WERI-Rb-1 (cell line): Measurements from ENCODE around the gene THOC6.
"Not testable (repeated sequence)": the region's sequence is repeated elsewhere in the genome, so short reads cannot be mapped to it uniquely, and the experiment has no call there.

Experiments used
- DNase-seq: peaks from one replicate; pipeline ENCODE4 v3.0.0-alpha.2; 2020
- H3K27ac ChIP-seq: fragments of 250-450 bp; sonication (Bioruptor Pico); 2 replicates; pipeline ENCODE4 v1.5.1; 2020; ENCODE audit warnings: mild to moderate bottlenecking, moderate library complexity
- H3K27me3 ChIP-seq: fragments of 250-450 bp; sonication (Bioruptor Pico); 2 replicates; pipeline ENCODE4 v1.5.1; 2021; ENCODE audit warnings: mild to moderate bottlenecking, low read depth, moderate library complexity; ENCODE audit not compliant: insufficient read depth, severe bottlenecking
- H3K36me3 ChIP-seq: fragments of 250-450 bp; sonication (Bioruptor Pico); 2 replicates; pipeline ENCODE4 v1.5.1; 2020; ENCODE audit warnings: mild to moderate bottlenecking, moderate library complexity
- H3K4me3 ChIP-seq: 2 replicates; pipeline ENCODE4 v1.5.1; 2011; ENCODE audit warnings: low read depth, mild to moderate bottlenecking, control low read depth, low read length
- H3K9me3 ChIP-seq: fragments of 250-450 bp; sonication (Bioruptor Pico); 2 replicates; pipeline ENCODE4 v1.5.1; 2021; ENCODE audit warnings: mild to moderate bottlenecking, moderate library complexity; ENCODE audit not compliant: severe bottlenecking
- TF ChIP-seq, protein P1 (sequence below): IDR thresholded peaks from 2 replicates; pipeline ENCODE4 v1.5.1; 2011; ENCODE audit warnings: low read depth, mild to moderate bottlenecking, control low read depth, inconsistent platforms, low read length

THOC6 gene

DNA sequence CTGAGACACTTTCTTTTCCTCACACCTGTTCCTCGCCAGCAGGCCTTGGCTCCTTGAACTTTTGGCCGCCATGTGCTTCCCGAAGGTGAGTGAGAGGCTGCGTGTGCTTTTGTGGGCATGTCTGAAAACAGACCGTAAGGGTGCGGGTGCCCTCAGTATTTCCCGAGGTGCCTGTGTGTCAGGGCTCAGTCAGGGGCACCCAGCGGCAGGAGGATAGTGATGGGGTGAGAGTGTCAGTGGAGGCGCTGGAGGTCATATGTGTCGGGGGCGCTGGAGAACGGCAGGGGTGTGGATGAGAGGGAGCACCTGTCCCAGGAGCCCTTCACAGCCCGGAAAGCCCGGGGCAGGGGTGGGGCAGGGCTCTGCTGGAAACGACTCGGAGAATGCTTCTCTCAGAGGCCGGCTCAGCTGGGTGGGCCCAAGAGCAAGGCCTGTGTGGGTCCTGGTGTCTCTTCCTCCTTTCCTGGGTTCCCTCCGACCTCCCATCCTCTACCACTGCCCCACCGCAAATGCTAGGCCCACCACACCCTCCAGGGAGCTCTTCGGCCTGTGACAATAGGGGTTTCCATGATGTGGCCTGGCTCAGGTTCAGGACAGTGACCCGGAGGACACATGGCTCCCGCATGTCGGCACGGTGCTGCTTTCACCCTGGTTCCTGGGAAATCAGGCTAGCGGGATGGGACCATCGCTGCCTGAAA is 42.1 kb downstream of the THOC6 start:
- H3K36me3 ChIP-seq = no peaks in the 10 kb centered on the region
- no peak for DNase-seq

DNA sequence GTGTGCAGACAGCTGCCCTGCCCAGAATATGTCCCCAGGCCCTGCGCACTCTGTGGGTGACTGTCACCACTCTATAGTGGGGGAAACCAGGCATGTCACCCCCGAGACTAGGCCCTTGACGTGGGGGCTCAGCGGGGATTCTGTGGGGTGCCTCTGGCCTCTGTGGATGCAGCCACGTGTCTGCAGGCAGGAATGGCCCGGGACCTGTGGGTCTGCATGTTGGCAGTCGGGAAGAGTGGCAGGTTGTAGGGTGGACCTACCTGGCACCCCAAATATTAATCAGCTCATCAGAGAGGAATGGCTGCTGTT is 42.6 kb downstream of the THOC6 start:
- Histone ChIP-seq H3K4me3 (no peak overlapping the region), H3K9me3 (no peaks in the 10 kb centered on the region), H3K27me3 (no peaks in the 10 kb centered on the region), H3K36me3 (no peaks in the 10 kb centered on the region), H3K27ac (no peak overlapping the region; the same call in 1 of the 2 replicates)
- DNase-seq = no peak
- TF ChIP-seq, protein P1, sequence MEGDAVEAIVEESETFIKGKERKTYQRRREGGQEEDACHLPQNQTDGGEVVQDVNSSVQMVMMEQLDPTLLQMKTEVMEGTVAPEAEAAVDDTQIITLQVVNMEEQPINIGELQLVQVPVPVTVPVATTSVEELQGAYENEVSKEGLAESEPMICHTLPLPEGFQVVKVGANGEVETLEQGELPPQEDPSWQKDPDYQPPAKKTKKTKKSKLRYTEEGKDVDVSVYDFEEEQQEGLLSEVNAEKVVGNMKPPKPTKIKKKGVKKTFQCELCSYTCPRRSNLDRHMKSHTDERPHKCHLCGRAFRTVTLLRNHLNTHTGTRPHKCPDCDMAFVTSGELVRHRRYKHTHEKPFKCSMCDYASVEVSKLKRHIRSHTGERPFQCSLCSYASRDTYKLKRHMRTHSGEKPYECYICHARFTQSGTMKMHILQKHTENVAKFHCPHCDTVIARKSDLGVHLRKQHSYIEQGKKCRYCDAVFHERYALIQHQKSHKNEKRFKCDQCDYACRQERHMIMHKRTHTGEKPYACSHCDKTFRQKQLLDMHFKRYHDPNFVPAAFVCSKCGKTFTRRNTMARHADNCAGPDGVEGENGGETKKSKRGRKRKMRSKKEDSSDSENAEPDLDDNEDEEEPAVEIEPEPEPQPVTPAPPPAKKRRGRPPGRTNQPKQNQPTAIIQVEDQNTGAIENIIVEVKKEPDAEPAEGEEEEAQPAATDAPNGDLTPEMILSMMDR = no peak

More for the DNA sequence above, 42.1 kb downstream of the THOC6 start:
- Histone ChIP-seq H3K27ac (no peak overlapping the region; the same call in 1 of the 2 replicates), H3K4me3 (no peak overlapping the region), H3K9me3 (no peaks in the 10 kb centered on the region), H3K27me3 (no peaks in the 10 kb centered on the region)
- TF ChIP-seq, protein P1 = no peak

DNA sequence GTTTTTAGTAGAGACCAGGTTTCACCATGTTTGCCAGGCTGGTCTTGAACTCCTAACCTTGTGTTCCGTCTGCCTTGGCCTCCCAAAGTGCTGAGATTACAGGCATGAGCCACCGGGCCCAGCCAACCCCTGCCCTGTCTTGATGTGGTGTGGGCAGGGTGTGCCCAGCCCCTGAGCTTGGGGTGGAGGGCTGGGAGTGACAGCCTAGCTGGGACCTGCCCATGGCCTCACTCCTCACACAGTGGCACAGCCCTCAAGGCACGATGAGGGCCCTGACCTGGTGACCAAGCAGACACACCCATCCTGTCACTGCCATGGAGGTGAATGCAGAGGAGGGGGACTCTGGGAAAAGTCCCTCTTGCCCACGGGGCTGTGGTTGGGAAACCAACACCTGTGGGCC is 44.7 kb downstream of the THOC6 start:
- Histone ChIP-seq H3K36me3 (no peaks in the 10 kb centered on the region), H3K4me3 (no peak overlapping the region), H3K27me3 (no peaks in the 10 kb centered on the region), H3K9me3 (no peaks in the 10 kb centered on the region), H3K27ac (no peak overlapping the region)
- DNase-seq = no peak
- TF ChIP-seq, protein P1 = no peak

DNA sequence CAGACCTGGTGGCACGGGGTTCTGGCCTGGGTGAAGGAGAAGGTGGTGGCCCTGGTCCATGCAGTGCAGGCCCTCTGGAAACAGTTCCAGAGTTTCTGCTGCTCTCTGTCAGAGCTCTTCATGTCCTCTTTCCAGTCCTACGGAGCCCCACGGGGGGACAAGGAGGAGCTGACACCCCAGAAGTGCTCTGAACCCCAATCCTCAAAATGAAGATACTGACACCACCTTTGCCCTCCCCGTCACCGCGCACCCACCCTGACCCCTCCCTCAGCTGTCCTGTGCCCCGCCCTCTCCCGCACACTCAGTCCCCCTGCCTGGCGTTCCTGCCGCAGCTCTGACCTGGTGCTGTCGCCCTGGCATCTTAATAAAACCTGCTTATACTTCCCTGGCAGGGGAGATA is 45.3 kb downstream of the THOC6 start:
- not testable (repeated sequence) for H3K27me3 ChIP-seq, H3K27ac ChIP-seq, H3K36me3 ChIP-seq, H3K9me3 ChIP-seq, H3K4me3 ChIP-seq, DNase-seq

DNA sequence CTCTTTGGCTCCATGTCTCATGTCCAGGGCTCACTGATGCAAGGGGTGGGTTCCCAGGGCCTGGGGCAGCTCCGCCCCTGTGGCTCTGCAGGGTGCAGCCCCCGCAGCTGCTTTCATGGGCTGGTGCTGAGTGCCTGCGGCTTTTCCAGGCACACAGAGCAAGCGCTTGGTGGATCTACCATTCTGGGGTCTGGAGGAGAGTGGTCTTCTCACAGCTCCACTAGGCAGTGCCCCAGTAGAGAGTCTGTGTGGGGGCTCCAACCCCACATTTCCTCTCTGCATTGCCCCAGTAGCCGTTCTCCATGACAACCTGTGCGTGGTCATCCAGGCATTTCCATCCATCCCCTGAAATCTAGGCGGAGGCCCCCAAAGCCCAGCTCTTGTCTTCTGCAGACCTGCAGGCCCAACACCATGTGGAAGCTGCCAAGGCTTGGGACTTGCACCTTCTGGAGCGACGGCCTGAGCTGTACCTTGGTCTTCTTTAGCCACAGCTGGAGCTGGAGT is 46.8 kb downstream of the THOC6 start:
- no peak for DNase-seq
- TF ChIP-seq, protein P1 = no peak
- no peaks in the 10 kb centered on the region for H3K27me3 ChIP-seq
- H3K36me3 ChIP-seq = no peaks in the 10 kb centered on the region
- H3K4me3 ChIP-seq = no peak overlapping the region
- H3K9me3 ChIP-seq = no peaks in the 10 kb centered on the region
- no peak overlapping the region for H3K27ac ChIP-seq

DNA sequence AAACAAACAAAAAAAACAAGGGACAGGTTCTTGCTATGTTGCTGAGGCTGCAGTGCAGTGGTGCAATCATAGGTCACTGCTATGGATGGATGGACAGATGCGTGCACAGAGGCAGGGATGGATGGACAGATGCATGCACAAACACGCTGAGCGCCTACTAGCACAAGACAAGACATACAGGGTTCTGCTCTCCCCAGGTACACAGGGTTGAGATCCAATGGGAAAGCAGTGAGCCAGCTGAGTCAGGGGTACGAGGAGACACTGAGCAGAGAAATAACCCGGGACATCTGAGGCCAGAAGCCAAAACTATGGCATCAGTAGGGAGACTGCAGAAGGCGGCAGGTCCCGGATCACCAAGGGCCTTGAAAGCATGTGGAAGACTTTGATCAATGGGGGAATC is 47.8 kb downstream of the THOC6 start:
- TF ChIP-seq, protein P1 = no peak
- no peak for DNase-seq
- H3K4me3 ChIP-seq = no peak overlapping the region
- H3K27ac ChIP-seq = no peak overlapping the region
- no peaks in the 10 kb centered on the region for H3K36me3 ChIP-seq
- H3K27me3 ChIP-seq = no peaks in the 10 kb centered on the region
- no peaks in the 10 kb centered on the region for H3K9me3 ChIP-seq

DNA sequence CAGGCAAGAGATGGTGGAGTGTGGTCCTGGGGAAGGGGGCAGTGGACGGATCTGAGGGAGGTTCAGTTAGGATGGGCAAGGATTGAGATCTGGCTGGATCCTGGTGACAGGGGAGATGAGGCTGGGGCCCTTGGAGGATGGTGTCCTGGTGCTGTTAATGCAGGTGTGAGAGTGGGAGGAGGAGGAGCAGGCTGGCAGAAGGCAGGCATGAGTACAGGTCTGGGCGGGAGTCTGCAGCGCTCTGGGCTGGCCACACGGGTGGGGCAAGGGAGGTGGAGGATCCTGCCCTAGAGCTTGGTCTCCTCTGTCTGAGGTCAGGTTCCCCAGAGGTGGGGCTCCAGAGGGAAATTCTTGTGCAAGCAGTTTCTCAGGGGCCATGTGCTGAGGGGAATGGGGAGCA is 48.3 kb downstream of the THOC6 start:
- not testable (repeated sequence) for H3K9me3 ChIP-seq, H3K36me3 ChIP-seq, H3K4me3 ChIP-seq, H3K27me3 ChIP-seq, H3K27ac ChIP-seq, DNase-seq
